Neural cell (in vitro differentiated cells): Measurements from ENCODE around the gene TBC1D10A. TPM values are rescaled to one million over a fixed set of nuclear protein-coding genes. Genes with fewer than 3 reads are reported as not detected.

Experiments
- H2AFZ ChIP-seq: fragments of 200-600, 300-800 bp; sonication (generic), shearing (Covaris generic); 2 replicates; pipeline ENCODE4 v1.6.0; 2014; ENCODE audit warnings: low read depth, mild to moderate bottlenecking, antibody characterized with exemption, low read length, moderate library complexity
- H3F3A ChIP-seq: fragments of 200-600 bp; shearing (Covaris generic); 2 replicates; pipeline ENCODE4 v1.6.1; 2016; ENCODE audit warnings: mild to moderate bottlenecking, moderate library complexity, mixed read lengths, antibody characterized with exemption, low read length; ENCODE audit not compliant: insufficient read depth, poor library complexity, severe bottlenecking
- H3K27ac ChIP-seq: fragments of 200-600, 300-800 bp; sonication (generic), shearing (Covaris generic); 2 replicates; pipeline ENCODE4 v1.5.1; 2014; ENCODE audit warnings: mild to moderate bottlenecking, low read length, moderate library complexity
- H3K27me3 ChIP-seq: fragments of 300-800, 200-600 bp; sonication (generic), shearing (Covaris generic); 2 replicates; pipeline ENCODE4 v1.6.0; 2014; ENCODE audit warnings: mild to moderate bottlenecking, low read depth, low read length, moderate library complexity; ENCODE audit not compliant: insufficient read depth
- H3K36me3 ChIP-seq: fragments of 300-800, 200-600 bp; sonication (generic), shearing (Covaris generic); 2 replicates; pipeline ENCODE4 v1.5.1; 2014; ENCODE audit warnings: mild to moderate bottlenecking, antibody characterized with exemption, low read length, moderate library complexity; ENCODE audit not compliant: insufficient read depth
- H3K4me2 ChIP-seq: fragments of 300-800, 200-600 bp; sonication (generic), shearing (Covaris generic); 2 replicates; pipeline ENCODE4 v1.6.0; 2014; ENCODE audit warnings: mild to moderate bottlenecking, low read length
- H3K4me3 ChIP-seq: fragments of 300-800, 200-600 bp; sonication (generic), shearing (Covaris generic); 2 replicates; pipeline ENCODE4 v1.5.1; 2014; ENCODE audit warnings: mild to moderate bottlenecking, low read length, moderate library complexity
- H3K79me2 ChIP-seq: fragments of 200-600 bp; shearing (Covaris generic); replicated peaks from 2 replicates; pipeline ENCODE4 v1.6.0; 2014; ENCODE audit warnings: mild to moderate bottlenecking, low read length, moderate library complexity; ENCODE audit not compliant: insufficient read depth
- H3K9ac ChIP-seq: fragments of 300-800, 200-600 bp; sonication (generic), shearing (Covaris generic); 2 replicates; pipeline ENCODE4 v1.6.1; 2016; ENCODE audit warnings: mild to moderate bottlenecking, low read length, mixed read lengths
- H3K9me2 ChIP-seq: fragments of 200-600 bp; shearing (Covaris generic); 2 replicates; pipeline ENCODE4 v1.6.1; 2016; ENCODE audit warnings: mild to moderate bottlenecking, low read length, mixed read lengths; ENCODE audit not compliant: insufficient read depth
- H3K9me3 ChIP-seq: fragments of 200-600, 300-800 bp; sonication (generic), shearing (Covaris generic); 2 replicates; pipeline ENCODE4 v1.6.1; 2016; ENCODE audit warnings: mild to moderate bottlenecking, mixed run types, low read length, moderate library complexity, mixed read lengths
- H4K20me1 ChIP-seq: fragments of 200-600 bp; shearing (Covaris generic); 2 replicates; pipeline ENCODE4 v1.6.1; 2016; ENCODE audit warnings: mild to moderate bottlenecking, mixed run types; ENCODE audit not compliant: insufficient read depth
- CTCF ChIP-seq: fragments of 450-650 bp; IDR thresholded peaks from 2 replicates; pipeline ENCODE4 v1.5.1; 2014; ENCODE audit warnings: antibody characterized with exemption, mild to moderate bottlenecking, moderate library complexity; ENCODE audit not compliant: poor library complexity, severe bottlenecking
- EP300 ChIP-seq: fragments of 450-650 bp; conservative IDR thresholded peaks from 2 replicates; pipeline ENCODE4 v1.6.1; 2014; ENCODE audit warnings: antibody characterized with exemption, mild to moderate bottlenecking, moderate library complexity; ENCODE audit not compliant: poor library complexity, severe bottlenecking
- EZH2 ChIP-seq: fragments of 200-600, 300-800 bp; shearing (Covaris generic), sonication (generic); IDR thresholded peaks from 2 replicates; pipeline ENCODE4 v1.6.1; 2014; ENCODE audit warnings: antibody characterized with exemption, low read length, borderline replicate concordance, mild to moderate bottlenecking; ENCODE audit not compliant: insufficient read depth, poor library complexity, severe bottlenecking
- MXI1 ChIP-seq: fragments of 450-650 bp; conservative IDR thresholded peaks from 2 replicates; pipeline ENCODE4 v1.6.1; 2014; ENCODE audit warnings: antibody characterized with exemption, mild to moderate bottlenecking; ENCODE audit not compliant: poor library complexity, severe bottlenecking
- POLR2AphosphoS5 ChIP-seq: IDR thresholded peaks from 2 replicates; pipeline ENCODE4 v1.6.1; 2012
- RAD21 ChIP-seq: fragments of 450-650 bp; conservative IDR thresholded peaks from 2 replicates; pipeline ENCODE4 v1.6.1; 2014; ENCODE audit warnings: antibody characterized with exemption, mild to moderate bottlenecking, moderate library complexity
- REST ChIP-seq: IDR thresholded peaks from 2 replicates; pipeline ENCODE4 v1.6.1; 2012; ENCODE audit warnings: borderline replicate concordance
- SMC3 ChIP-seq: fragments of 450-650 bp; conservative IDR thresholded peaks from 2 replicates; pipeline ENCODE4 v1.6.1; 2014; ENCODE audit warnings: antibody characterized with exemption, mild to moderate bottlenecking, moderate library complexity; ENCODE audit not compliant: poor library complexity
- TAF1 ChIP-seq: IDR thresholded peaks from 2 replicates; pipeline ENCODE4 v1.6.1; 2012; ENCODE audit warnings: low read depth
- polyA plus RNA-seq: library from polyadenylated mRNA; depleted of rRNA; stranded (reverse); fragments of >200 nt; gene quantifications from 2 replicates; pipeline ENCODE4 v1.2.3, GENCODE V29; 2014

Gene TBC1D10A
- polyA plus RNA-seq, 1 donor from 2014 or later = 11.9 TPM

- no peaks in the 10 kb centered on the region for H3K9me2 ChIP-seq
- H3K79me2 ChIP-seq = peaks cover 24% of the 10 kb centered on the region
- H2AFZ ChIP-seq = no peak overlapping the region
- H3K27me3 ChIP-seq = no peaks in the 10 kb centered on the region
- no peak overlapping the region for H3K9ac ChIP-seq
- H3K27ac ChIP-seq = no peak overlapping the region
- TF ChIP-seq MXI1 (no peak), REST (no peak), CTCF (no peak), SMC3 (no peak), RAD21 (no peak), POLR2AphosphoS5 (no peak), EZH2 (no peak), EP300 (no peak), TAF1 (no peak)
- no peaks in the 10 kb centered on the region for H4K20me1 ChIP-seq
- no peak overlapping the region for H3K4me3 ChIP-seq
- H3F3A ChIP-seq = no peaks in the 10 kb centered on the region
- peaks cover 7% of the 10 kb centered on the region for H3K36me3 ChIP-seq
- H3K9me3 ChIP-seq = no peaks in the 10 kb centered on the region
- H3K4me2 ChIP-seq = no peak overlapping the region
Measured at GRCh38 chr22:30348809-30349208, 22.1 kb upstream of the TBC1D10A start.

GRCh38 chr22:30348404-30348803, 21.7 kb upstream of the TBC1D10A start:
- no peak overlapping the region for H3K4me2 ChIP-seq
- no peak overlapping the region for H3K4me3 ChIP-seq
- no peaks in the 10 kb centered on the region for H3K9me2 ChIP-seq
- H4K20me1 ChIP-seq = no peaks in the 10 kb centered on the region
- no peak overlapping the region for H2AFZ ChIP-seq
- H3K27me3 ChIP-seq = no peaks in the 10 kb centered on the region
- peaks cover 8% of the 10 kb centered on the region for H3K36me3 ChIP-seq
- H3F3A ChIP-seq = no peaks in the 10 kb centered on the region
- no peak overlapping the region for H3K9ac ChIP-seq
- no peak overlapping the region for H3K27ac ChIP-seq
- no peaks in the 10 kb centered on the region for H3K9me3 ChIP-seq
- no peak for TF ChIP-seq MXI1
- no peak for TF ChIP-seq EP300
- no peak for TF ChIP-seq CTCF
- no peak for TF ChIP-seq POLR2AphosphoS5
- no peak for TF ChIP-seq EZH2
- TF ChIP-seq REST = no peak
- TF ChIP-seq TAF1 = no peak
- TF ChIP-seq SMC3 = no peak
- no peak for TF ChIP-seq RAD21
- H3K79me2 ChIP-seq = peaks cover 23% of the 10 kb centered on the region
